Nephron (organoid): ENCODE results near the gene TMEM62.
A peak's percentile ranks its signal among the peaks of the same experiment; 100 is the strongest.

Experiments
- H3K27ac Mint-ChIP-seq, 3 experiments: 2 replicates each; pipeline ENCODE4 v1.8.0; 2020; ENCODE audit warnings: mixed read lengths in 3 of 3, mild to moderate bottlenecking in 2 of 3, moderate library complexity in 1 of 3
- H3K27me3 Mint-ChIP-seq: 2 replicates; pipeline ENCODE4 v1.8.0; 2021; ENCODE audit warnings: low read depth, mild to moderate bottlenecking, moderate library complexity, mixed read lengths
- H3K36me3 Mint-ChIP-seq: 2 replicates; pipeline ENCODE4 v1.8.0; 2020; ENCODE audit warnings: low read depth, mixed read lengths
- H3K4me1 Mint-ChIP-seq: 2 replicates; pipeline ENCODE4 v1.8.0; 2020; ENCODE audit warnings: mixed read lengths
- H3K4me3 Mint-ChIP-seq, 3 experiments: 2 replicates each; pipeline ENCODE4 v1.8.0; 2020; ENCODE audit warnings: mild to moderate bottlenecking in 3 of 3, mixed read lengths in 3 of 3, moderate library complexity in 2 of 3
- H3K9me3 Mint-ChIP-seq: 2 replicates; pipeline ENCODE4 v1.8.0; 2020; ENCODE audit warnings: mixed read lengths
- TF ChIP-seq, protein P1 (sequence below), 3 experiments: fragments of 200-600 bp; sonication (generic); IDR thresholded peaks; one replicate each; pipeline ENCODE4 v1.5.0; 2021; ENCODE audit warnings: antibody characterized with exemption in 3 of 3; ENCODE audit not compliant: unreplicated experiment in 3 of 3

Gene TMEM62

DNA sequence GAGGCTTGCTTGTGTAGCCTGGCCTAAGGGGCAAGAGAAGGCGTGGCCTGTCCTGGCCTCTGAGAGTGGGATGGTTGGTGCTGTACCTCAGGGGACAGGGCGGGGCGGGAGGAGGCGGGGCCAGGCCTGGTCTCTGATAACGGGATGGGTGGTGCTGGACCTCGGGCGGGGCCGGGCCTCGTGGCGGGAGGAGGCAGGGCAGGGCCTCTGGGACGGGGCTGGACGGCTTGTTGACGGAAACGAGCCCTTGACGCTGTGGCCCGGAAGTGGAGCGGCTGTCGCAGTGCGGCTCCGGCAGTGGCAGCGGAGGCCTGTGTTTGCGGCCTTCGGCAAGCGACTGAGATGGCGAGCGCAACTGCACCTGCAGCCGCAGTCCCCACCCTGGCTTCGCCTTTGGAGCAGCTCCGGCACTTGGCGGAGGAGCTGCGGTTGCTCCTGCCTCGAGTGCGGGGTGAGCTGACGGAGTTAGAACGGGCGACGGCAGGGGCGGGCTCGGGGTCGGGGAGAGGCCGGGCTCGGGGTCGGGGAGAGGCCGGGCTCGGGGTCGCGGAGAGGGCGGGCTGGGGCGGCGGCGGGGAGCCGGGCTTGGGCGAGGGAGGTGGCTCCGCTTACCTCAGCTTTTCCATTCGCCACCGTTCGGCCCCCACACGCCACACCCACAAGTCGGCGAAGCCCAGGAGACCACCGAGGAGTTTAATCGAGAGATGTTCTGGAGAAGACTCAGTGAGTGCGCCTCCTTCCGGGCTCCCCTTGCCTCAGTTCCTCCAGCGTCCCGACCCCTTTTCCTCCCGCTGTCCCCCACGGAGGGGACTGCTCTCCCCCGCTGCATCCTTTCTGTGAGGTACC lies 52.0 kb downstream of the TMEM62 start, which contains the start of gene CCNDBP1:
Gene CCNDBP1 (plus strand): TSS at position 247 of the 846 bp plus-strand sequence. CDS start 96 bp downstream, at position 343.
- no peaks in the 10 kb centered on the region for H3K9me3 Mint-ChIP-seq

DNA sequence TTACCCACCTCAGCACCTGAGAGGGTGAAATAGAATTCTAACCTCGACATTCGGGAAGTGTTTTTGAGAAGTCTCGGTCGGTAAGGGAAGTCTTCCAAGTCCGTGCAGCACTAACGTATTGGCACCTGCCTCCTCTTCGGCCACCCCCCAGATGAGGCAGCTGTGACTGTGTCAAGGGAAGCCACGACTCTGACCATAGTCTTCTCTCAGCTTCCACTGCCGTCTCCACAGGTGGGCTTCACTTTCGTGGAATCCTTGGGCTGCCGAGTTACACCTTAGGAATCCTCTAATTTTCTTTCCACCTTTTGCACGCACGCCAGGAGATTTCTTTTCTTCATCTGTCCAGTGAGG lies 52.6 kb downstream of the TMEM62 start:
- TF ChIP-seq, protein P1, sequence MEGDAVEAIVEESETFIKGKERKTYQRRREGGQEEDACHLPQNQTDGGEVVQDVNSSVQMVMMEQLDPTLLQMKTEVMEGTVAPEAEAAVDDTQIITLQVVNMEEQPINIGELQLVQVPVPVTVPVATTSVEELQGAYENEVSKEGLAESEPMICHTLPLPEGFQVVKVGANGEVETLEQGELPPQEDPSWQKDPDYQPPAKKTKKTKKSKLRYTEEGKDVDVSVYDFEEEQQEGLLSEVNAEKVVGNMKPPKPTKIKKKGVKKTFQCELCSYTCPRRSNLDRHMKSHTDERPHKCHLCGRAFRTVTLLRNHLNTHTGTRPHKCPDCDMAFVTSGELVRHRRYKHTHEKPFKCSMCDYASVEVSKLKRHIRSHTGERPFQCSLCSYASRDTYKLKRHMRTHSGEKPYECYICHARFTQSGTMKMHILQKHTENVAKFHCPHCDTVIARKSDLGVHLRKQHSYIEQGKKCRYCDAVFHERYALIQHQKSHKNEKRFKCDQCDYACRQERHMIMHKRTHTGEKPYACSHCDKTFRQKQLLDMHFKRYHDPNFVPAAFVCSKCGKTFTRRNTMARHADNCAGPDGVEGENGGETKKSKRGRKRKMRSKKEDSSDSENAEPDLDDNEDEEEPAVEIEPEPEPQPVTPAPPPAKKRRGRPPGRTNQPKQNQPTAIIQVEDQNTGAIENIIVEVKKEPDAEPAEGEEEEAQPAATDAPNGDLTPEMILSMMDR (IDR thresholded peaks at IDR 0.05; ENCODE audit: unreplicated experiment in 3 of 3) = peak in 1 of 3 experiments; percentile 16
- H3K9me3 Mint-ChIP-seq = no peaks in the 10 kb centered on the region
- no peaks in the 10 kb centered on the region for H3K27me3 Mint-ChIP-seq
- peak overlapping the region; percentile 21 to 88 (median 82) for H3K27ac Mint-ChIP-seq
- peaks cover 10% of the 10 kb centered on the region for H3K36me3 Mint-ChIP-seq
- peaks cover 10% of the 10 kb centered on the region for H3K4me1 Mint-ChIP-seq
- H3K4me3 Mint-ChIP-seq = peak overlapping the region; percentile 89 to 96 (median 92)

More for the DNA sequence above, 52.0 kb downstream of the TMEM62 start, which contains the start of gene CCNDBP1:
- peak within 1 kb of the TSS; percentile 21 to 89 (median 88) for H3K27ac Mint-ChIP-seq
- peak within 1 kb of the TSS; percentile 89 to 96 (median 92) for H3K4me3 Mint-ChIP-seq
- H3K36me3 Mint-ChIP-seq = peaks cover 4% of the 10 kb centered on the region
- TF ChIP-seq, protein P1 (IDR thresholded peaks at IDR 0.05; ENCODE audit: unreplicated experiment in 3 of 3) = peak; percentile 33 to 54 (median 46)
- H3K27me3 Mint-ChIP-seq = no peaks in the 10 kb centered on the region
- H3K4me1 Mint-ChIP-seq = peaks cover 10% of the 10 kb centered on the region

DNA sequence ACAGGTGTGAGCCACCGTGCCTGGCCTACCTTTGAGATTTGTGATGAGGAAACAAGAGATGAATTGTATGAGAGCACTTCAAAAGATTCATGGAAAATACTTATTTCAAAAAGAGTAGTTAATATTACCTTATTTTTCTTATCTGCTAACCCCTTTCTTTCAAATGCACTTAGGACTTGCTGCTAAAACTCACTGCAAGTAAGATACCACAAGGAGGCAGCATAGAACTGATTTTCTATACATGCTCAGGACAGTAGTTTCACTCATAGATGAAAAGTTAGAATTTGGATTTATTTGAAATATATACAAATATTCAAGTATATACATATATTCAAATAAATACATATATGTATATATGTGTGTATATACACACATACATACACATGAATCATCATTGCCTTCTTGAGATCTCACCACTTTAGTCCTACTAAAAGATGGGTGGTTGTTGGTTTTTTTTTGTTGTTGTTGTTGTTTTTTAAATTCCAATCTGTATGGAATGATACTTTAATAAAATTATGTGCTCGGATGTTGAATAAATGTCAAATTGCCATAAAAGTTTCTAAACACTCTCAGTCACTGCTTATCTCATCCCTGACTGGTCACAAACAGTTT lies 54.3 kb downstream of the TMEM62 start:
- H3K27me3 Mint-ChIP-seq = no peaks in the 10 kb centered on the region
- no peaks in the 10 kb centered on the region for H3K9me3 Mint-ChIP-seq
- peaks cover 18% of the 10 kb centered on the region for H3K36me3 Mint-ChIP-seq
- no peak overlapping the region for H3K27ac Mint-ChIP-seq
- TF ChIP-seq, protein P1 (IDR thresholded peaks at IDR 0.05; ENCODE audit: unreplicated experiment in 3 of 3) = peak; percentile 46 to 64 (median 50)
- H3K4me1 Mint-ChIP-seq = peaks cover 10% of the 10 kb centered on the region
- peak overlapping the region; percentile 73 to 83 (median 81) for H3K4me3 Mint-ChIP-seq

DNA sequence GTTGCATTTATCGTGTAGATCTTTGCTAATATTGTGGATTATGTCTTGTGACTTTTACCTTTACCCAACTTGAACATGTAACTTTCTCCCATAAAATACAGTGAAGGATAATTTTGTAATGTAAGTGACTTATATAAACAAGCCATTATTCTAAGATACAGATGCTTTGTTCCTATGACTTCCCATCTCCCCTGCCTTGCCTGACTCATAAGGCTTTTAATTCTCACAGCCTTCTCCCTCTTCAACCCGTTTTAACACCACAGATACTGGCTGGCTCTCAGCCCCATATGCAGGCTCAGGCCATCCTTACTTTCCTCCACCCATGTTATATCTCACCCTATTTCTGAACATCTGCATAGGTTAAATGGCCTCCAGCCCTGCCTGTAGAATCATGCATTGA lies 55.9 kb downstream of the TMEM62 start:
- TF ChIP-seq, protein P1 (IDR thresholded peaks at IDR 0.05; ENCODE audit: unreplicated experiment in 3 of 3) = no peak
- H3K9me3 Mint-ChIP-seq = no peaks in the 10 kb centered on the region
- H3K4me3 Mint-ChIP-seq = no peak overlapping the region
- peaks cover 10% of the 10 kb centered on the region for H3K4me1 Mint-ChIP-seq
- no peaks in the 10 kb centered on the region for H3K27me3 Mint-ChIP-seq
- no peak overlapping the region for H3K27ac Mint-ChIP-seq
- peaks cover 21% of the 10 kb centered on the region for H3K36me3 Mint-ChIP-seq

DNA sequence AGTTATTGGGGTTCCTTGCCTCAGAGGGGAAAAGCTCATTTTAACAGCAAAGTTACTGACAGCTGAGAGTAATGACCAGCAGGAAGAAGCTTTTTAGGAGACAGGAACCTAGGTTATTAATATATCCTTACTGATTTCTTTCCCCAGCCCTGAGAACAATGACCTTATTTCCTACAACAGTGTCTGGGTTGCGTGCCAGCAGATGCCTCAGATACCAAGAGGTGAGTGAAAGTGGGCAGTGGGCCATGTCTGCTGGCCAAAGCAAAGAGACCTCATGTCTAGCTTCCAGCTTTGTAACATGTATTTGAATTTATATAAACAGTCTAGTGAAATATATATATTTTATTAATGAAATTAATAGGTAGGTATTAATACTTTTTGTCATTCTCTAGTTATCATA lies 56.8 kb downstream of the TMEM62 start:
- Mint-ChIP-seq H3K4me3 (no peak overlapping the region), H3K27ac (no peak overlapping the region), H3K9me3 (no peaks in the 10 kb centered on the region), H3K27me3 (no peaks in the 10 kb centered on the region), H3K36me3 (peaks cover 25% of the 10 kb centered on the region), H3K4me1 (peaks cover 10% of the 10 kb centered on the region)
- TF ChIP-seq, protein P1 (IDR thresholded peaks at IDR 0.05; ENCODE audit: unreplicated experiment in 3 of 3) = no peak
